ENCODE results near the gene MED27.
"Not testable (repeated sequence)": the region's sequence is repeated elsewhere in the genome, so short reads cannot be mapped to it uniquely, and the experiment has no call there.

MED27 gene

GRCh38 chr9:132062806-132063205 lies 16.9 kb downstream of the MED27 start:
- H3K36me3 Mint-ChIP-seq (ENCODE audit: low read depth), result peaks cover 45% of the 10 kb centered on the region
- no peak for DNase-seq
- H3K27me3 Mint-ChIP-seq, result no peaks in the 10 kb centered on the region
- H3K4me3 Mint-ChIP-seq, result no peak overlapping the region
- H3K4me1 Mint-ChIP-seq (ENCODE audit: low read depth), result peaks cover 11% of the 10 kb centered on the region
- H3K9me3 Mint-ChIP-seq, result peaks cover 12% of the 10 kb centered on the region
- no peak overlapping the region for H3K27ac Mint-ChIP-seq

GRCh38 chr9:132061526-132061925 lies 18.1 kb downstream of the MED27 start:
- no peak for DNase-seq
- Mint-ChIP-seq H3K4me3 (no peak overlapping the region), H3K36me3 (ENCODE audit: low read depth) (peaks cover 48% of the 10 kb centered on the region), H3K27ac (no peak overlapping the region), H3K27me3 (no peaks in the 10 kb centered on the region), H3K9me3 (peaks cover 12% of the 10 kb centered on the region), H3K4me1 (ENCODE audit: low read depth) (peaks cover 16% of the 10 kb centered on the region)

GRCh38 chr9:132059361-132059760 lies 20.3 kb downstream of the MED27 start:
- H3K4me3 Mint-ChIP-seq, result no peak overlapping the region
- H3K4me1 Mint-ChIP-seq (ENCODE audit: low read depth), result peaks cover 24% of the 10 kb centered on the region
- DNase-seq, result no peak
- no peaks in the 10 kb centered on the region for H3K27me3 Mint-ChIP-seq
- H3K36me3 Mint-ChIP-seq (ENCODE audit: low read depth), result peaks cover 39% of the 10 kb centered on the region
- H3K9me3 Mint-ChIP-seq, result peaks cover 12% of the 10 kb centered on the region
- H3K27ac Mint-ChIP-seq, result no peak overlapping the region

GRCh38 chr9:132058226-132058625 lies 21.4 kb downstream of the MED27 start:
- Mint-ChIP-seq H3K36me3 (ENCODE audit: low read depth) (peaks cover 39% of the 10 kb centered on the region), H3K9me3 (peaks cover 12% of the 10 kb centered on the region), H3K4me1 (ENCODE audit: low read depth) (peaks cover 24% of the 10 kb centered on the region)
- H3K27ac Mint-ChIP-seq, DNase-seq, H3K4me3 Mint-ChIP-seq, H3K27me3 Mint-ChIP-seq: not testable (repeated sequence)

GRCh38 chr9:132056717-132057560 lies 22.7 kb downstream of the MED27 start:
- Mint-ChIP-seq H3K9me3 (peaks cover 12% of the 10 kb centered on the region), H3K36me3 (ENCODE audit: low read depth) (peaks cover 37% of the 10 kb centered on the region), H3K4me1 (ENCODE audit: low read depth) (peaks cover 18% of the 10 kb centered on the region), H3K27me3 (no peaks in the 10 kb centered on the region), H3K4me3 (no peak overlapping the region), H3K27ac (no peak overlapping the region)
- no peak for DNase-seq

GRCh38 chr9:132055756-132056155 lies 23.9 kb downstream of the MED27 start:
- no peak overlapping the region for H3K27ac Mint-ChIP-seq
- H3K4me3 Mint-ChIP-seq, result no peak overlapping the region
- DNase-seq, result no peak
- peaks cover 12% of the 10 kb centered on the region for H3K9me3 Mint-ChIP-seq
- peaks cover 19% of the 10 kb centered on the region for H3K4me1 Mint-ChIP-seq (ENCODE audit: low read depth)
- no peaks in the 10 kb centered on the region for H3K27me3 Mint-ChIP-seq
- peaks cover 35% of the 10 kb centered on the region for H3K36me3 Mint-ChIP-seq (ENCODE audit: low read depth)

GRCh38 chr9:132054024-132054423 lies 25.6 kb downstream of the MED27 start:
- Mint-ChIP-seq H3K27me3 (no peaks in the 10 kb centered on the region), H3K4me1 (ENCODE audit: low read depth) (peaks cover 25% of the 10 kb centered on the region), H3K4me3 (no peak overlapping the region), H3K27ac (no peak overlapping the region), H3K9me3 (peaks cover 7% of the 10 kb centered on the region), H3K36me3 (ENCODE audit: low read depth) (peaks cover 28% of the 10 kb centered on the region)
- DNase-seq, result no peak

GRCh38 chr9:132049900-132050299 lies 29.8 kb downstream of the MED27 start:
- no peak for DNase-seq
- Mint-ChIP-seq H3K9me3 (no peaks in the 10 kb centered on the region), H3K4me1 (ENCODE audit: low read depth) (peaks cover 19% of the 10 kb centered on the region), H3K4me3 (no peak overlapping the region), H3K36me3 (ENCODE audit: low read depth) (peaks cover 12% of the 10 kb centered on the region), H3K27ac (no peak overlapping the region), H3K27me3 (no peaks in the 10 kb centered on the region)

GRCh38 chr9:132049323-132049882 lies 30.3 kb downstream of the MED27 start:
- no peak overlapping the region for H3K27ac Mint-ChIP-seq
- peaks cover 12% of the 10 kb centered on the region for H3K36me3 Mint-ChIP-seq (ENCODE audit: low read depth)
- no peaks in the 10 kb centered on the region for H3K9me3 Mint-ChIP-seq
- H3K27me3 Mint-ChIP-seq, result no peaks in the 10 kb centered on the region
- H3K4me3 Mint-ChIP-seq, result no peak overlapping the region
- H3K4me1 Mint-ChIP-seq (ENCODE audit: low read depth), result peaks cover 19% of the 10 kb centered on the region
- no peak for DNase-seq

GRCh38 chr9:132048201-132048600 lies 31.5 kb downstream of the MED27 start:
- Mint-ChIP-seq H3K27ac (no peak overlapping the region), H3K9me3 (no peaks in the 10 kb centered on the region), H3K4me3 (no peak overlapping the region), H3K36me3 (ENCODE audit: low read depth) (peaks cover 12% of the 10 kb centered on the region), H3K27me3 (no peaks in the 10 kb centered on the region), H3K4me1 (ENCODE audit: low read depth) (peaks cover 21% of the 10 kb centered on the region)
- no peak for DNase-seq

GRCh38 chr9:132046456-132046855 lies 33.2 kb downstream of the MED27 start:
- Mint-ChIP-seq H3K27me3 (no peaks in the 10 kb centered on the region), H3K9me3 (no peaks in the 10 kb centered on the region), H3K27ac (no peak overlapping the region), H3K4me1 (ENCODE audit: low read depth) (peaks cover 26% of the 10 kb centered on the region), H3K36me3 (ENCODE audit: low read depth) (peaks cover 21% of the 10 kb centered on the region), H3K4me3 (no peak overlapping the region)
- no peak for DNase-seq

GRCh38 chr9:132044176-132044875 lies 35.3 kb downstream of the MED27 start:
- no peak overlapping the region for H3K27ac Mint-ChIP-seq
- no peak overlapping the region for H3K4me3 Mint-ChIP-seq
- no peaks in the 10 kb centered on the region for H3K9me3 Mint-ChIP-seq

GRCh38 chr9:132043708-132044107 lies 36.0 kb downstream of the MED27 start:
- Mint-ChIP-seq H3K36me3 (ENCODE audit: low read depth) (peaks cover 11% of the 10 kb centered on the region), H3K27me3 (no peaks in the 10 kb centered on the region), H3K27ac (no peak overlapping the region), H3K4me1 (ENCODE audit: low read depth) (peaks cover 15% of the 10 kb centered on the region), H3K4me3 (no peak overlapping the region), H3K9me3 (no peaks in the 10 kb centered on the region)
- no peak for DNase-seq

More at GRCh38 chr9:132044176-132044875, 35.3 kb downstream of the MED27 start:
- no peak for DNase-seq
- Mint-ChIP-seq H3K27me3 (no peaks in the 10 kb centered on the region), H3K36me3 (ENCODE audit: low read depth) (peaks cover 15% of the 10 kb centered on the region), H3K4me1 (ENCODE audit: low read depth) (peaks cover 21% of the 10 kb centered on the region)

GRCh38 chr9:132042324-132042723 lies 37.3 kb downstream of the MED27 start:
- H3K27me3 Mint-ChIP-seq, result no peaks in the 10 kb centered on the region
- no peak for DNase-seq

GRCh38 chr9:132041798-132042197 lies 37.9 kb downstream of the MED27 start:
- no peak for DNase-seq
- Mint-ChIP-seq H3K27me3 (no peaks in the 10 kb centered on the region), H3K4me3 (no peak overlapping the region), H3K9me3 (no peaks in the 10 kb centered on the region), H3K27ac (no peak overlapping the region), H3K4me1 (ENCODE audit: low read depth) (peaks cover 12% of the 10 kb centered on the region), H3K36me3 (ENCODE audit: low read depth) (peaks cover 11% of the 10 kb centered on the region)

More at GRCh38 chr9:132042324-132042723, 37.3 kb downstream of the MED27 start:
- Mint-ChIP-seq H3K4me1 (ENCODE audit: low read depth) (peaks cover 10% of the 10 kb centered on the region), H3K9me3 (no peaks in the 10 kb centered on the region), H3K27ac (no peak overlapping the region), H3K36me3 (ENCODE audit: low read depth) (peaks cover 11% of the 10 kb centered on the region), H3K4me3 (no peak overlapping the region)
